ENCODE data around the gene CCDC85C. TPM values are rescaled to one million over a fixed set of nuclear protein-coding genes. Genes with fewer than 3 reads are reported as not detected.

CCDC85C gene
- total and polyA plus RNA-seq, 10 of the 15 experiments (the other 5 are each of a cell fraction or from before 2014, with no cell fraction given): 0.03 to 3.6 (median 1.1) TPM

DNA sequence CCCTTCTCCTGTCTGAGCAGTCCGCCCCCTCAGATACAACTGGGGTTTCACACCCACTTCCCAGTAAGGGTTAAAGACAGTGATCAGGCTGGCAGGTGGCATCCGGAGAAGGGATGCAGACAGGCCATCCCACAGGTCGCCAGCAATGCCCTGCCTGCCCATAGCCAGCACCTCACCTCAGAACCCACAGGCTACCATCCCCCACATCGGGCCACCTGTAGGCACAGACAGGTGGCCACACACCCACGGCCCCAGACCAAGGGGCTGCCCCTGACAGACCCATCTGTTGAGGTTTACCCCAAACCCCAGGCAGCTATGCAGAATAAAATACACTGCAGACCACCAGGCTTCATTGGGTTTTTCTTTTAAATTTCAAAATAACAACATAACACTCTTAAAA lies 65.3 kb downstream of the CCDC85C start:
- Histone ChIP-seq H4K20me1 (ENCODE audit: control insufficient read depth, insufficient read depth) (no peaks in the 10 kb centered on the region), H3K36me3 (ENCODE audit: control insufficient read depth in 2 of 2, insufficient read depth in 2 of 2, low read length in 1 of 2) (no peaks in the 10 kb centered on the region), H3K9me3 (replicated peaks; ENCODE audit: control insufficient read depth, insufficient read depth, low read length) (no peaks in the 10 kb centered on the region), H3K27me3 (replicated peaks in 1 of 2; ENCODE audit: control insufficient read depth in 2 of 2, insufficient read depth in 2 of 2, low read length in 1 of 2) (no peaks in the 10 kb centered on the region), H3K4me1 (ENCODE audit: control insufficient read depth, insufficient read depth, low read length) (no peaks in the 10 kb centered on the region), H2AFZ (ENCODE audit: control insufficient read depth, low read depth, low read length) (no peak overlapping the region), H3K27ac (ENCODE audit: control insufficient read depth, insufficient read depth) (no peak overlapping the region), H3K9ac (ENCODE audit: control insufficient read depth, insufficient read depth, low read length) (no peak overlapping the region), H3K79me2 (ENCODE audit: control insufficient read depth, insufficient read depth, low read length) (no peaks in the 10 kb centered on the region), H3K4me2 (ENCODE audit: control insufficient read depth, insufficient read depth) (no peak overlapping the region), H3K4me3 (no peak overlapping the region)
- RAD21 ChIA-PET (ENCODE audit: unreplicated experiment): no interaction called here
- POLR2A ChIA-PET: interaction anchor here (0.6 kb wide), 1 partner anchor 1160 kb away, joined by 3 read pairs; no protein-coding TSS in a partner anchor
- ATAC-seq (no peak), FAIRE-seq (no peak), DNase-seq (ENCODE audit: low read depth, low spot score) (no peak)
- CTCF ChIA-PET: interaction anchor here (0.8 kb wide), 1 partner anchor 10 kb away, joined by 3 read pairs; no protein-coding TSS in a partner anchor
- WGBS (ENCODE audit: insufficient coverage, insufficient replicate concordance, low lambda C conversion rate, missing lambda C conversion rate): 28% methylated on average over 5 of the region's 5 CpGs
- intact Hi-C loops (cut with micrococcal nuclease; ENCODE audit: unreplicated experiment): no loop called here
- no TSS peak for BruUV-seq (replicated peaks)
- no peak for TF ChIP-seq POLR2AphosphoS5 (IDR thresholded peaks at IDR 0.05; ENCODE audit: low read length)
- TF ChIP-seq TCF12 (IDR thresholded peaks at IDR 0.05; ENCODE audit: low read depth, low read length): peak; percentile 88
- TF ChIP-seq NR2C2 (IDR thresholded peaks at IDR 0.05; ENCODE audit: borderline replicate concordance, control insufficient read depth, insufficient read length, low read depth): no peak
- SMC1A ChIA-PET (ENCODE audit: uncharacterized antibody, unreplicated experiment): no interaction called here
- in situ Hi-C loops (cut with MboI): no loop called here

DNA sequence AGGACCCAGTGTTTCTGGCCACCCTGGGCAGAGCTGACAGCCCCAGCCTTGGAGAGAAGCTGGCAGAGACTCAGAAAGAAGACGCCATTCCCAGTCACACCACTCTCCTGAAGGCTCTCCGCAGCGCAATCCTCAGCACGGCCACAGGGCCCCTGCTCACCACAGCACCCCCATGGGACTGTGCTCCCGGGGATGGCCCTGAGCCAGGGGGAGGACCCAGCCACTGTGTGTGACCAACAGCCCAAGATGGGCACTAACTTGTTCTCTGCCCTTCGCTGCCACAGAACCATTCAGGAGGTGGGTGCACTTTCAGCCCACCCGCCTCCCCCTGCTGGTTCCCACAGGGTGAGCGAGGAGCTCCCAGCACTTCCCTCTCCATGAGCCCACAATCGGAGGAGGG lies 65.7 kb downstream of the CCDC85C start:
- no peaks in the 10 kb centered on the region for H3K36me3 ChIP-seq (ENCODE audit: control insufficient read depth in 2 of 2, insufficient read depth in 2 of 2, low read length in 1 of 2)
- CTCF ChIA-PET: no interaction called here
- FAIRE-seq: no peak
- H3K4me3 ChIP-seq: no peak overlapping the region
- 46% methylated on average over 9 of the region's 9 CpGs for WGBS (ENCODE audit: insufficient coverage, insufficient replicate concordance, low lambda C conversion rate, missing lambda C conversion rate)
- SMC1A ChIA-PET (ENCODE audit: uncharacterized antibody, unreplicated experiment): no interaction called here
- H3K27me3 ChIP-seq (replicated peaks in 1 of 2; ENCODE audit: control insufficient read depth in 2 of 2, insufficient read depth in 2 of 2, low read length in 1 of 2): no peaks in the 10 kb centered on the region
- no peak overlapping the region for H3K9ac ChIP-seq (ENCODE audit: control insufficient read depth, insufficient read depth, low read length)
- H4K20me1 ChIP-seq (ENCODE audit: control insufficient read depth, insufficient read depth): no peaks in the 10 kb centered on the region
- no peak for DNase-seq (ENCODE audit: low read depth, low spot score)
- in situ Hi-C loops (cut with MboI) (no loop called here), intact Hi-C loops (cut with micrococcal nuclease; ENCODE audit: unreplicated experiment) (no loop called here)
- no peaks in the 10 kb centered on the region for H3K9me3 ChIP-seq (replicated peaks; ENCODE audit: control insufficient read depth, insufficient read depth, low read length)
- no peak for ATAC-seq
- BruUV-seq (replicated peaks): no TSS peak
- H3K27ac ChIP-seq (ENCODE audit: control insufficient read depth, insufficient read depth): no peak overlapping the region
- no peak overlapping the region for H3K4me2 ChIP-seq (ENCODE audit: control insufficient read depth, insufficient read depth)
- POLR2A ChIA-PET: interaction anchor here (0.6 kb wide), 1 partner anchor 1161 kb away, joined by 3 read pairs; no protein-coding TSS in a partner anchor
- no peaks in the 10 kb centered on the region for H3K4me1 ChIP-seq (ENCODE audit: control insufficient read depth, insufficient read depth, low read length)
- RAD21 ChIA-PET (ENCODE audit: unreplicated experiment): no interaction called here
- no peaks in the 10 kb centered on the region for H3K79me2 ChIP-seq (ENCODE audit: control insufficient read depth, insufficient read depth, low read length)
- no peak overlapping the region for H2AFZ ChIP-seq (ENCODE audit: control insufficient read depth, low read depth, low read length)
- no peak for TF ChIP-seq TARDBP (IDR thresholded peaks at IDR 0.05; ENCODE audit: borderline replicate concordance)
- no peak for TF ChIP-seq SMARCA5 (IDR thresholded peaks at IDR 0.05)
- TF ChIP-seq, protein P1, sequence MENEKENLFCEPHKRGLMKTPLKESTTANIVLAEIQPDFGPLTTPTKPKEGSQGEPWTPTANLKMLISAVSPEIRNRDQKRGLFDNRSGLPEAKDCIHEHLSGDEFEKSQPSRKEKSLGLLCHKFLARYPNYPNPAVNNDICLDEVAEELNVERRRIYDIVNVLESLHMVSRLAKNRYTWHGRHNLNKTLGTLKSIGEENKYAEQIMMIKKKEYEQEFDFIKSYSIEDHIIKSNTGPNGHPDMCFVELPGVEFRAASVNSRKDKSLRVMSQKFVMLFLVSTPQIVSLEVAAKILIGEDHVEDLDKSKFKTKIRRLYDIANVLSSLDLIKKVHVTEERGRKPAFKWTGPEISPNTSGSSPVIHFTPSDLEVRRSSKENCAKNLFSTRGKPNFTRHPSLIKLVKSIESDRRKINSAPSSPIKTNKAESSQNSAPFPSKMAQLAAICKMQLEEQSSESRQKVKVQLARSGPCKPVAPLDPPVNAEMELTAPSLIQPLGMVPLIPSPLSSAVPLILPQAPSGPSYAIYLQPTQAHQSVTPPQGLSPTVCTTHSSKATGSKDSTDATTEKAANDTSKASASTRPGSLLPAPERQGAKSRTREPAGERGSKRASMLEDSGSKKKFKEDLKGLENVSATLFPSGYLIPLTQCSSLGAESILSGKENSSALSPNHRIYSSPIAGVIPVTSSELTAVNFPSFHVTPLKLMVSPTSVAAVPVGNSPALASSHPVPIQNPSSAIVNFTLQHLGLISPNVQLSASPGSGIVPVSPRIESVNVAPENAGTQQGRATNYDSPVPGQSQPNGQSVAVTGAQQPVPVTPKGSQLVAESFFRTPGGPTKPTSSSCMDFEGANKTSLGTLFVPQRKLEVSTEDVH (IDR thresholded peaks at IDR 0.05; ENCODE audit: low read depth, partially characterized antibody): no peak
- TF ChIP-seq RBBP5 (conservative IDR thresholded peaks at IDR 0.05): no peak
- TF ChIP-seq RAD51 (IDR thresholded peaks at IDR 0.05): no peak
- TF ChIP-seq PML (IDR thresholded peaks at IDR 0.05; ENCODE audit: low read length): no peak
- TF ChIP-seq, protein P2, sequence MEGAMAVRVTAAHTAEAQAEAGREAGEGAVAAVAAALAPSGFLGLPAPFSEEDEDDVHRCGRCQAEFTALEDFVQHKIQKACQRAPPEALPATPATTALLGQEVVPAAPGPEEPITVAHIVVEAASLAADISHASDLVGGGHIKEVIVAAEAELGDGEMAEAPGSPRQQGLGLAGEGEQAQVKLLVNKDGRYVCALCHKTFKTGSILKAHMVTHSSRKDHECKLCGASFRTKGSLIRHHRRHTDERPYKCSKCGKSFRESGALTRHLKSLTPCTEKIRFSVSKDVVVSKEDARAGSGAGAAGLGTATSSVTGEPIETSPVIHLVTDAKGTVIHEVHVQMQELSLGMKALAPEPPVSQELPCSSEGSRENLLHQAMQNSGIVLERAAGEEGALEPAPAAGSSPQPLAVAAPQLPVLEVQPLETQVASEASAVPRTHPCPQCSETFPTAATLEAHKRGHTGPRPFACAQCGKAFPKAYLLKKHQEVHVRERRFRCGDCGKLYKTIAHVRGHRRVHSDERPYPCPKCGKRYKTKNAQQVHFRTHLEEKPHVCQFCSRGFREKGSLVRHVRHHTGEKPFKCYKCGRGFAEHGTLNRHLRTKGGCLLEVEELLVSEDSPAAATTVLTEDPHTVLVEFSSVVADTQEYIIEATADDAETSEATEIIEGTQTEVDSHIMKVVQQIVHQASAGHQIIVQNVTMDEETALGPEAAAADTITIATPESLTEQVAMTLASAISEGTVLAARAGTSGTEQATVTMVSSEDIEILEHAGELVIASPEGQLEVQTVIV (IDR thresholded peaks at IDR 0.05; ENCODE audit: borderline replicate concordance, partially characterized antibody): no peak
- no peak for TF ChIP-seq FOXM1 (IDR thresholded peaks at IDR 0.05; ENCODE audit: low read depth, low read length)

Data from GM12878 (cell line).